Measurements from ENCODE around the gene MAGI1.

GRCh38 chr3:65593780-65594752 lies 444.7 kb downstream of the MAGI1 start:
- TF ChIP-seq, protein P1, sequence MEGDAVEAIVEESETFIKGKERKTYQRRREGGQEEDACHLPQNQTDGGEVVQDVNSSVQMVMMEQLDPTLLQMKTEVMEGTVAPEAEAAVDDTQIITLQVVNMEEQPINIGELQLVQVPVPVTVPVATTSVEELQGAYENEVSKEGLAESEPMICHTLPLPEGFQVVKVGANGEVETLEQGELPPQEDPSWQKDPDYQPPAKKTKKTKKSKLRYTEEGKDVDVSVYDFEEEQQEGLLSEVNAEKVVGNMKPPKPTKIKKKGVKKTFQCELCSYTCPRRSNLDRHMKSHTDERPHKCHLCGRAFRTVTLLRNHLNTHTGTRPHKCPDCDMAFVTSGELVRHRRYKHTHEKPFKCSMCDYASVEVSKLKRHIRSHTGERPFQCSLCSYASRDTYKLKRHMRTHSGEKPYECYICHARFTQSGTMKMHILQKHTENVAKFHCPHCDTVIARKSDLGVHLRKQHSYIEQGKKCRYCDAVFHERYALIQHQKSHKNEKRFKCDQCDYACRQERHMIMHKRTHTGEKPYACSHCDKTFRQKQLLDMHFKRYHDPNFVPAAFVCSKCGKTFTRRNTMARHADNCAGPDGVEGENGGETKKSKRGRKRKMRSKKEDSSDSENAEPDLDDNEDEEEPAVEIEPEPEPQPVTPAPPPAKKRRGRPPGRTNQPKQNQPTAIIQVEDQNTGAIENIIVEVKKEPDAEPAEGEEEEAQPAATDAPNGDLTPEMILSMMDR (IDR thresholded peaks at IDR 0.05): no peak
- no peak for TF ChIP-seq POLR2A (IDR thresholded peaks at IDR 0.05)

Data from uterus (tissue), 2 donors.